Activated CD4-positive, alpha-beta T cell treated with anti-CD3 and anti-CD28 coated beads for 1 hour (primary cell): ENCODE measurements around the gene SSUH2.

Experiments used
- DNase-seq: peaks from one replicate; pipeline ENCODE4 v3.0.0-alpha.2; 2020

The SSUH2 gene

GRCh38 chr3:8578282-8578681 lies 66.3 kb downstream of the SSUH2 start:
- DNase-seq: no peak

GRCh38 chr3:8576841-8577571 lies 67.6 kb downstream of the SSUH2 start:
- no peak for DNase-seq

GRCh38 chr3:8576436-8576835 lies 68.2 kb downstream of the SSUH2 start:
- no peak for DNase-seq

- DNase-seq: no peak
These were observed 69.1 kb downstream of the SSUH2 start for GRCh38 chr3:8575364-8576104.

GRCh38 chr3:8574670-8575322 lies 69.8 kb downstream of the SSUH2 start:
- DNase-seq: no peak

- no peak for DNase-seq
These were observed 70.4 kb downstream of the SSUH2 start for GRCh38 chr3:8574040-8574669.

GRCh38 chr3:8573342-8573926 lies 71.2 kb downstream of the SSUH2 start:
- DNase-seq: no peak

- DNase-seq: no peak
These were observed 73.3 kb downstream of the SSUH2 start for GRCh38 chr3:8571256-8571655.
